GM12801 (cell line): ENCODE data around the gene PTPN14.

Experiments used
- TF ChIP-seq, protein P1 (sequence below): IDR thresholded peaks from one replicate; pipeline ENCODE4 v1.5.1; 2011; ENCODE audit warnings: control low read depth; ENCODE audit not compliant: insufficient read length; ENCODE audit errors: extremely low read depth

PTPN14 gene

DNA sequence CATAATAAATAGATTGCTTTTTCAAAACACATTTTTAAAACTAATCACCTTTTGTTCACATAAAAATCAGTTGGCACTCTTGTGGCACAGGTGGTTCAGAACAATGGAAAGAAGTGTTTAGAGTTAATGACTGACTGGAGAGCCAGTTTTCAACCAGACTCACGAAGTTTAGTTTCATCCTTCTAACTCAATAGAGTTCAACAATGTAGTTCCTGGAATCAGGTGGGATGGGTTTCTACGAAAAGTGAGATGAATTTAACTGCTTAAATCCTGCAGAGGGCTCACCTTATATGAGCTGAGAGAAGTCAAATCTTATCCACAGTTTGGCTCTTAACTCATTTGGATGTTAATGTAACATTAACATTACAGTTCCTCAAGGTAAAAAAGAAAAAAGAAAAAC lies 153.9 kb downstream of the PTPN14 start:
- TF ChIP-seq, protein P1, sequence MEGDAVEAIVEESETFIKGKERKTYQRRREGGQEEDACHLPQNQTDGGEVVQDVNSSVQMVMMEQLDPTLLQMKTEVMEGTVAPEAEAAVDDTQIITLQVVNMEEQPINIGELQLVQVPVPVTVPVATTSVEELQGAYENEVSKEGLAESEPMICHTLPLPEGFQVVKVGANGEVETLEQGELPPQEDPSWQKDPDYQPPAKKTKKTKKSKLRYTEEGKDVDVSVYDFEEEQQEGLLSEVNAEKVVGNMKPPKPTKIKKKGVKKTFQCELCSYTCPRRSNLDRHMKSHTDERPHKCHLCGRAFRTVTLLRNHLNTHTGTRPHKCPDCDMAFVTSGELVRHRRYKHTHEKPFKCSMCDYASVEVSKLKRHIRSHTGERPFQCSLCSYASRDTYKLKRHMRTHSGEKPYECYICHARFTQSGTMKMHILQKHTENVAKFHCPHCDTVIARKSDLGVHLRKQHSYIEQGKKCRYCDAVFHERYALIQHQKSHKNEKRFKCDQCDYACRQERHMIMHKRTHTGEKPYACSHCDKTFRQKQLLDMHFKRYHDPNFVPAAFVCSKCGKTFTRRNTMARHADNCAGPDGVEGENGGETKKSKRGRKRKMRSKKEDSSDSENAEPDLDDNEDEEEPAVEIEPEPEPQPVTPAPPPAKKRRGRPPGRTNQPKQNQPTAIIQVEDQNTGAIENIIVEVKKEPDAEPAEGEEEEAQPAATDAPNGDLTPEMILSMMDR, result no peak

DNA sequence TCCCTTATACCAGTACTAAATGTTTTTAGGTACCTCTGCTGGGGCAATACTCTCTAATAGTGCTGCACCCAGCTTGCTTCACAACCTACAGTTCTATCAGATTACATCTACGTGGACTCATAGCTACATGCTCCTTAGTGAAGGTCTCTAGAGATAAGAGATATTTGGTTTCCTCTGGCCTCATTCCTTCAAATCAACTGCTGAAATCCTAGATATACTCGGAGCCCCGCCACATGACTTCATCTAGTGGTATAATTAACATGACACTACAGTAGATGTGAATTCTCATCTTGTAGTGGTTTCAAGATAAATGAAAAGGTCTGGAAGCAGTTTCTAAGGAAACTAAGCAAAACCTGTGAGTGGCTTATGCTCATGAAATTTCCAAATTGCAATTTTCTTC lies 155.1 kb downstream of the PTPN14 start:
- TF ChIP-seq, protein P1, result no peak

DNA sequence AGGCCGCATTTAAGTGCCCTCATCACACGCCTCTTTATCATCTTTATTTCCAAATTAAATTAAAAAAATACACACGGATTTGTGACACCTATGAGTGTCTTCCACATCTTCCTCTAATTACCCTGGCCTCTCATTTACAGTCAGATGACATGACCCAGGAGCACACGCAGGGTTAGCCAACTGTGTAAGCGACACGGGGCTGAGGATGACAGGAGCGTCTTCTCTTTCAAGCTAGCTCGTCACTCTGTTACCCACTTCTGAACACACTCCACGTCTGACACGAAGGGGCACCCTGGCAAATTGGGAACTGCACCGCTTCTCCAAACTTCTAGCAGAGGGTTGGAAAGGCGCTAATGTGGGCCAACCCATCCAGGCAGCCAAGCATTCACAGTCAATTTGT lies 158.3 kb downstream of the PTPN14 start:
- TF ChIP-seq, protein P1, result no peak

- TF ChIP-seq, protein P1, result no peak
These were observed 159.3 kb downstream of the PTPN14 start for GRCh38 chr1:214391873-214392645.

GRCh38 chr1:214389734-214390133 lies 161.7 kb downstream of the PTPN14 start:
- TF ChIP-seq, protein P1, result no peak

GRCh38 chr1:214386747-214387146 lies 164.7 kb downstream of the PTPN14 start:
- TF ChIP-seq, protein P1, result no peak

- TF ChIP-seq, protein P1, result no peak
These were observed 165.1 kb downstream of the PTPN14 start for GRCh38 chr1:214386333-214386732.

DNA sequence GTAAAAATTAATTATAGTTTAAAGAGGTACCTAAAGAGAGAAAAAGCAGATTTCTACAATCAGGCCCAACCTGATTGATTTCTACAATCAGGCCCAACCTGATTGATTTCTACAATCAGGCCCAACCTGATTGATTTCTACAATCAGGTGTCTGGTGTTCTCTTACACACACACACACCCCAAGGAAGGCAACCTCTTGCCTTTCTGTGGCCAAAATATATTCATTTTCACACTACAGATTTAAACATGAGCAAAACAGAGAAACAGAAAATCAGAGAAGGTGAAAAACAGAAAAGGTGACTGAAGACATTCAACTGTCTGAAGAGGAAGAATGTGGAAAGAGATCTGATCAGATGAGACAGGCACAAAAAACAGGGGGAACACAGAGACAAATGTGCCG lies 166.0 kb downstream of the PTPN14 start:
- TF ChIP-seq, protein P1, result no peak
